CD4-positive, alpha-beta T cell treated with Interleukin-1 beta for 1 hour (primary cell): ENCODE data around the gene WFDC6.

Experiments used
- DNase-seq, 2 donors: peaks; one replicate each; pipeline ENCODE4 v3.0.0-alpha.2; 2020 to 2022

Gene WFDC6

GRCh38 chr20:45515147-45515913 is 24.0 kb downstream of the WFDC6 start, which contains the start of gene SPINT3:
SPINT3 (minus strand) TSS chr20:45515622; CDS start chr20:45515608, 14 bp downstream.
- no peak for DNase-seq

- no peak for DNase-seq
These were observed 28.9 kb downstream of the WFDC6 start for GRCh38 chr20:45510242-45510862.

- no peak for DNase-seq
These were observed 30.2 kb downstream of the WFDC6 start for GRCh38 chr20:45509091-45509490.

GRCh38 chr20:45508068-45508886 is 31.0 kb downstream of the WFDC6 start:
- no peak for DNase-seq

- no peak for DNase-seq
These were observed 32.1 kb downstream of the WFDC6 start for GRCh38 chr20:45507011-45507820.

- DNase-seq = no peak
These were observed 32.9 kb downstream of the WFDC6 start for GRCh38 chr20:45506398-45506797.

- DNase-seq = no peak
These were observed 35.9 kb downstream of the WFDC6 start for GRCh38 chr20:45503403-45503802.

- DNase-seq = no peak
These were observed 36.7 kb downstream of the WFDC6 start for GRCh38 chr20:45502561-45502960.

- no peak for DNase-seq
These were observed 37.7 kb downstream of the WFDC6 start for GRCh38 chr20:45501600-45501999.

- DNase-seq = no peak
These were observed 39.3 kb downstream of the WFDC6 start for GRCh38 chr20:45500022-45500421.

GRCh38 chr20:45497971-45498494 is 41.2 kb downstream of the WFDC6 start:
- DNase-seq = no peak

GRCh38 chr20:45496166-45496565 is 43.1 kb downstream of the WFDC6 start:
- DNase-seq = no peak

GRCh38 chr20:45495501-45495941 is 43.8 kb downstream of the WFDC6 start:
- DNase-seq = peak in 1 of 2 donors; percentile 2

- no peak for DNase-seq
These were observed 50.2 kb downstream of the WFDC6 start for GRCh38 chr20:45489083-45489531.

GRCh38 chr20:45487231-45487635 is 52.0 kb downstream of the WFDC6 start:
- no peak for DNase-seq

GRCh38 chr20:45485388-45485787 is 53.9 kb downstream of the WFDC6 start:
- DNase-seq = no peak

GRCh38 chr20:45484676-45485075 is 54.6 kb downstream of the WFDC6 start:
- DNase-seq = no peak
